ENCODE data around the gene TUBAL3. TPM values are rescaled to one million over a fixed set of nuclear protein-coding genes. Genes with fewer than 3 reads are reported as not detected.
"Not testable (repeated sequence)": the region's sequence is repeated elsewhere in the genome, so short reads cannot be mapped to it uniquely, and the experiment has no call there.

The TUBAL3 gene
- polyA plus RNA-seq, 10 donors = 0.13 to 0.33 (median 0.14) TPM; not detected in 3

DNA sequence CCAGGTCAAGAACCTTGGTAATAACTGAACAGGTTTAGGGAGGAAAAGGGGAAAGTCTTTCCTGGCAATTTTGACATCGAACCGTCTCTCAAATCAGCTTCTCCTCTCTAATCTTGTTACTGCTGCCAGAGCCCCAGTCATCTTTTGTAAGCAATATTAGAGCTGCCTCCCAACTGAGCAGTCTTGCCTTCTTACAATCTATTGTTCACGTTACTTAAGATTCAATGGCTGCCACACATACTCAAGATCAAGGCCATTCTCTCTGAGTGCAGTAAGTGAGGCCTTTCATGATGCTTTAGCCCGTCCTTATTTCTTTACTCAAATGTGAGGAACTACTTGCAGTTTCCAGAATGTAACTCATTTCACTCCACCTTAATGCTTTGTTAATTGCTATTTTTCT, 20.1 kb upstream of the TUBAL3 start:
- DNase-seq = no peak

GRCh38 chr10:5423771-5424170, 19.1 kb upstream of the TUBAL3 start:
- DNase-seq = no peak

- DNase-seq = no peak
These were observed 15.0 kb upstream of the TUBAL3 start for GRCh38 chr10:5419466-5420094.

DNA sequence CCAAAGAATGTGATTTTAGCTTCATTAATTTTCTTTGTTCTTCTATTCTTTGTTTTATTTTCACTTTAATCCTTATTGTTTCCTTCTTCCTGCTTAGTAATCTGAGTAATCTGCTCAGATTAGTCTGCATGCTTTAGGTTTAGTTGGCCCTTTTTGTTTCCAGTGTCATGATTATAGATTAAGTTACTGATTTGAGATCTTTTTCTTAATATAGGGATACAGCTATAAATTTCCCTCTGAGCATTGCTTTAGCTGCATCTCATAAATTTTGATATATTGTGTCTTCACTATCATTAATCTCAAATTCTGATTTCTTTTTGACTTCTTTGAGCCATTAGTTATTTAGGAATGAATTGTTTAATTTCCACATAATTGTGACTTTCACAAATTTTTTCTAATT, 14.0 kb upstream of the TUBAL3 start:
- no peak for DNase-seq

GRCh38 chr10:5416981-5417380, 12.4 kb upstream of the TUBAL3 start:
- DNase-seq = peak in 2 of 3 donors; percentile 14 to 37

GRCh38 chr10:5413012-5413938, 8.6 kb upstream of the TUBAL3 start:
- peak; percentile 9 to 45 (median 14) for DNase-seq

GRCh38 chr10:5412277-5412941, 7.8 kb upstream of the TUBAL3 start, which contains the start of gene NET1:
NET1 (plus strand) TSS chr10:5412557; CDS start chr10:5412693, 136 bp downstream.
- DNase-seq = peak; percentile 85 to 94 (median 89)

DNA sequence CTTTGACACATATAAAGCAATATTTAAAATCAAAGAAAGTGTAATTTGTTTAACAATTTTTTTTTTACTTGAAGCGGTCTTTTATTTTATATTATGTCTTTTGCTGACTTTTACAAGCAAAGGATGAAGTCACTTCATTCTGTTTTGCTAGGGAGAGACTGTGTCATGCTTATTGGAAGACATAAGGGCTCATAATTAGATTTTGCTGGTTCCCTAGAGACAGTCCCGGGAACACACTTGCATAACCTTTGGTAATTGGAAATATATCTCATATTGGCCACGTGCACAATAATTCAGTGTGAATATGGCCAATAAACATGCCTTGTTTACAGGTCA, 7.3 kb upstream of the TUBAL3 start:
- DNase-seq = no peak

GRCh38 chr10:5410787-5411186, 6.2 kb upstream of the TUBAL3 start:
- not testable (repeated sequence) for DNase-seq

- no peak for DNase-seq
These were observed 2.3 kb upstream of the TUBAL3 start for GRCh38 chr10:5406918-5407317.

- DNase-seq = no peak
These were observed 1.8 kb downstream of the TUBAL3 start for GRCh38 chr10:5402798-5403197.

DNA sequence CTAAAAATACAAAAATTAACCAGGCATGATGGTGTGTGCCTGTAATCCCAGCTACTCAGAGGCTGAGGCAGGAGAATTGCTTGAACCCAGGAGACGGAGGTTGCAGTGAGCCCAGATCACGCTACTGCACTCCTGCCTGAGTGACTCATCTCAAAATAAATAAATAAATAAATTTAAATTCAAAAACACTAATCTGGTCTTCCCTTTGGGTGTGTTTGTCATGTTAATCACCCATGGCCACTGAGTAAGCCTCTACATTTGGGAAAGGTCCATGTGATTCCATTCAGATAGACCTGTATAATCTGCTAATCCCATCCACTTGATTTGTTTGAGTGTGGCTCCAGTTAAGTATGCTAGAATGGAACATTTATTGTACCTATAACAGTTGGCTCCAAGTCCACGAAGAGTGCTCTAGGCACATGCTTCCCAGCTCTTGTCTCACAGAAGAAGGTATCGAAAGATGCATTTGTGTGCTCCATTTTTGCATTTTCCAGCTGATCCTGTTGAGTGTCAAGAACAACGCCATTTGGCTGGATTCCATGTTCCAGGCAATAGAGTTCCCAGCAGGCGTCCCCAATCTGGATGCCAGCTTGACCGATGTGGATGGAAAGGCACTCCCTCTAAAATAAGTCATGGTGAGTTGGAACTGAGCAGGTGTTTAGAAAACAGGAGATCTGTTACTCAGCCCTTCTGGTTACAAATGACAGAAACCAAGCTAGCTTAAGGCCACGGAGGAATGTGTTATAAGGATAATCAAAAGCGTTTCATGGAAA, 4.0 kb downstream of the TUBAL3 start:
- DNase-seq = peak in 1 of 3 donors; percentile 14

GRCh38 chr10:5399332-5399731, 5.3 kb downstream of the TUBAL3 start:
- no peak for DNase-seq

DNA sequence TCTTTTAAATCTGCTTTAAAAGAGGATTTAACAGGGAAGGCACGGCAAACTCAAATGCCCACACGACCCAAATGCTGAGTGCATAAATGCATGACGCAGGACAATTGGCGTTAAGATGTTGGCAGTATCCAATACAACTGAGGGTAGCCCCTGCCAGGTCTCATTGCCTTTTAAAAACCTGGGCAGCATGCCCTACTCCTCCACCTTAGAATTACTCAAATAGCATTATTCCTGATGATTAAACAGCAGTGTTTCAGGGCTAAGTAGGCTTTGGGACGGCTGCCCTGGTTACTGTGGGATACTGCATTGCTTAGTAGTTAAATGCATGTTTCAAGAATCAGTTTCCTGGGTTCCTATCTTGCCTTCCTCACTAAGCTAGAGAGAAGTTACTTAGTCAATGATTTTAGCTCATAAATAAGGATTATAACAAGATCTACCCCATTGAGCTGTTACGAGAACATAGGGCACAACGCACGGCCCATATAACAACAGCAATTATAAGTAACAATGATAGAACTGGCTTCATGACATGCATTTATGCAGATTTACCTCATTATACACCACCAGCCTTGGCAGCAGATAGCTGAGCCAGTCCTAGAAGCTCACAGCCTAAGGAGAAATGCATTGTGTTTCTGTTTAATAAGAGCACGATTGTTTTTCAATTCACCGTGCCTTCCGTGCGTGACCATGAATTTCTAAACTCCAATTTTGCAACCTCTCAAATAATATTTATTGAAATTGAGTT, 7.9 kb downstream of the TUBAL3 start:
- DNase-seq = no peak

DNA sequence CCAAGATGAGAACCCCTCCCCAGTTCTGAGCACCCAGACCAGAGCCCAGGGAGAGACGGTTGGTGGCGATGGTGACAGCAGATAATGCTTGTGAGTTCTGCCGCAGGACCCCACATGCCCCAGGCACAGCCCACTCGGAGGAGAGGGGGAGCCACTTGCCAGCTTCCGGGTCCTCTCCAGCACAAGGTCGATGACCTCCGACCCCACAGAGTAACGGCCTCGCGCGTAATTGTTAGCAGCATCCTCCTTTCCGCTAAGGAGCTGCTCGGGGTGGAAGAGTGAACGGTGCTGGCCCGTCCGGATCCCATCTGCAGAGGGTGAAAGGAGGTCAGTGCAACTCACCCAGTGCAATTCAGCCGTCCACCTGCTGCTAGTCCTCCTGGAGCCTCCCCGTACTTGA, 9.5 kb downstream of the TUBAL3 start:
- no peak for DNase-seq

GRCh38 chr10:5393529-5393928, 11.1 kb downstream of the TUBAL3 start:
- no peak for DNase-seq

GRCh38 chr10:5391790-5392189, 12.8 kb downstream of the TUBAL3 start:
- DNase-seq = no peak

DNA sequence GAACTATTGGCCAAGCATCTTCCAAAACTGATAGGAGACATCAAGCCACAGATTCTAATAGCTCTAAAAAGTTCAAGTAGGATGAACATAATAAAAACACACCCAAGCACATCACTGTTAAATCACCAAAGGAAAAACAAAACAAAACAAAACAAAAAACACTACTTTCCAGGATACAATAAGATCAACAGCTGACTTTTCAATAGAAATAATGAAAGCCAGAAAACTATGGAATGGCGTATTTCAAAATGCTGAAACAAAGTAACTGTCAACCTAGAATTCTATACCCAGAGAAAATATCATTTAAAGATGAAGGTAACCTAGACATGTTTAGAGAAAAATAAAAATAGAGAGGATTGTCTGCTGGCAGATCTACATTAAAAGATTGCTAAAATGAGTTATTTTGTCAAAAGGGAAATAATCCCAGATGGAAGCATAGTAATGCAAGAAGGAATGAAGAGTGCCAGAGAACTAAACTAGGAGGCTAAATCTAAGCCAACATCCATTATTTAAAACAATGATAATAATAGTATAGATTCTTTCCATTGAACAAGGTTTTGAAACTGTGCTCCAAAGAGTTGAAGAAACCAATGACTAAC, 13.9 kb downstream of the TUBAL3 start:
- no peak for DNase-seq

DNA sequence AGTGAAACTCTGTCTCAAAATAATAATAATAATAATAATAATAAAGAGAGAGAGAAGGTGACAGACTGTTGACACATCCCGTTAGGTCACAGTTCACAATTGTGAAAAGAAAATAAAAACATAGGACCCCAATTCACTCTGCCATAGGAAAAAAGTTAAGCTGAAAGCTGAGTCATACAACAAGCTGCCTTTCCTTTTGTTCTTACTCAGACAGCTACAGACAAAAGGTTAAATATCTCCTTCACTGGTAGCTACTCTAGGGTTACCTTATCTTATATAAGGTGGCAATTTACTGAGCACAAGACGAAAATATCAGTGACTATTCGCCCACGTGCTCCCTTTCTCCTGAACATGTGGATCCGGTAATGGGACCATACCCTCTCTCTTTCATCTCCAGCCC, 17.5 kb downstream of the TUBAL3 start:
- no peak for DNase-seq

DNA sequence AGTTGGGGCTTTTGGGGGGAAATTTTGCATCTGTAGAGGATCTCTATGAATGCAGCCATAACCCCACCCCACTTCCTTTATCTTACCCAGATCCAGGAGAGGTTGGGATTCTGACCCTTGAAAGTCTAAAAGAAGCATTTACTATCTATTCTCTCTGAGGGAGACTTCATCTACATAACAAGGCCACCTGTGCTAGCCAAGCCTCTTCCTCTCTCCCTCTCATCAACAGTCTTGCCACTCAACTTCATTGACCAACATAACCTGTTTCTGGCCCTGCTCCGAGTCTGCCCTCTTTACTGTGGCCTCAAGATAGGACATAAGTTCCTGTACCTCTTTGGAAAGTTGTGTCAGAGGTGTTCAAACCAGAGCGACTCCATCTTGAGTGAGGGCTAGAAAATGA, 19.4 kb downstream of the TUBAL3 start:
- no peak for DNase-seq

- no peak for DNase-seq
These were observed 23.4 kb downstream of the TUBAL3 start for GRCh38 chr10:5381187-5381586.
